Osteocyte (in vitro differentiated cells): Measurements from ENCODE around the gene AOC2. TPM values are rescaled to one million over a fixed set of nuclear protein-coding genes. Genes with fewer than 3 reads are reported as not detected.

Experiments
- DNase-seq: peaks from one replicate; pipeline ENCODE4 v3.0.0; 2021; ENCODE audit warnings: mixed read lengths; ENCODE audit not compliant: unreplicated experiment; ENCODE audit errors: extremely low spot score
- H3K27ac Mint-ChIP-seq: one replicate; pipeline ENCODE4 v1.8.0; 2021; ENCODE audit warnings: mild to moderate bottlenecking, mixed read lengths; ENCODE audit not compliant: unreplicated experiment
- H3K27me3 Mint-ChIP-seq: one replicate; pipeline ENCODE4 v1.8.0; 2021; ENCODE audit warnings: mixed read lengths; ENCODE audit not compliant: unreplicated experiment
- H3K36me3 Mint-ChIP-seq: one replicate; pipeline ENCODE4 v1.8.0; 2021; ENCODE audit warnings: mixed read lengths; ENCODE audit not compliant: unreplicated experiment
- H3K4me1 Mint-ChIP-seq: one replicate; pipeline ENCODE4 v1.8.0; 2021; ENCODE audit warnings: mixed read lengths; ENCODE audit not compliant: unreplicated experiment
- H3K4me3 Mint-ChIP-seq: one replicate; pipeline ENCODE4 v1.8.0; 2021; ENCODE audit warnings: mild to moderate bottlenecking, moderate library complexity, mixed read lengths; ENCODE audit not compliant: unreplicated experiment
- H3K9me3 Mint-ChIP-seq: one replicate; pipeline ENCODE4 v1.8.0; 2021; ENCODE audit warnings: mixed read lengths; ENCODE audit not compliant: unreplicated experiment
- CTCF ChIP-seq: fragments of 200-600 bp; sonication (generic); IDR thresholded peaks from 2 replicates; pipeline ENCODE4 v1.5.0; 2021; ENCODE audit warnings: antibody characterized with exemption, mild to moderate bottlenecking, moderate library complexity
- total RNA-seq: library from RNA; stranded (reverse); gene quantifications from 2 replicates; pipeline ENCODE4 v1.2.1, GENCODE V29; 2021

AOC2 gene
- total RNA-seq, 1 donor from 2014 or later: 2.2 TPM

GRCh38 chr17:42806249-42806648 lies 38.1 kb upstream of the AOC2 start:
- Mint-ChIP-seq H3K27me3 (peaks cover 10% of the 10 kb centered on the region), H3K9me3 (no peaks in the 10 kb centered on the region), H3K4me1 (peaks cover 12% of the 10 kb centered on the region), H3K27ac (no peak overlapping the region), H3K36me3 (peaks cover 10% of the 10 kb centered on the region), H3K4me3 (no peak overlapping the region)
- no peak for TF ChIP-seq CTCF
- no peak for DNase-seq

DNA sequence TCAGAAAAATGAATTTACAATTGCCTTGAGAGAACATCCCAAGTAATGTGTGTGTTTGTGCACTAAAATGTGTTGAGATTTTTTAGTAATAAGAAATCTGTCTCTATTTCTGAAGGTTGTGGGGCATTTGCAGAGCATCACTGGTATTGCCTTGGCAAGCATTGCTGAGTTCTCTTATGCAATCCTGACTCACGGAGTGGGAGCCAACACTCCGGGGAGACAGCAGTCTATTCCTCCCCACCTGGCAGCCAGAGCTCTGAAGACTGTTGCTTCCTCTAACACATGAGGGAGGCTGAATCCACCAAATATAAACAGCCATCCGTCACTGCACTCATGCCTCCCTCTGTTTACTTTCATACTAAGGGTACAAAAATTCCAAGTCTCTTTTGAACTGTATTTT lies 35.1 kb upstream of the AOC2 start:
- Mint-ChIP-seq H3K4me3 (no peak overlapping the region), H3K36me3 (peaks cover 25% of the 10 kb centered on the region), H3K4me1 (no peaks in the 10 kb centered on the region), H3K27me3 (peaks cover 2% of the 10 kb centered on the region), H3K9me3 (no peaks in the 10 kb centered on the region), H3K27ac (no peak overlapping the region)
- no peak for TF ChIP-seq CTCF
- DNase-seq: no peak

GRCh38 chr17:42814633-42815399 lies 29.6 kb upstream of the AOC2 start:
- H3K36me3 Mint-ChIP-seq: peaks cover 50% of the 10 kb centered on the region
- no peaks in the 10 kb centered on the region for H3K27me3 Mint-ChIP-seq
- H3K4me1 Mint-ChIP-seq: no peaks in the 10 kb centered on the region
- DNase-seq: no peak
- TF ChIP-seq CTCF: no peak
- no peak overlapping the region for H3K4me3 Mint-ChIP-seq
- no peaks in the 10 kb centered on the region for H3K9me3 Mint-ChIP-seq
- no peak overlapping the region for H3K27ac Mint-ChIP-seq

GRCh38 chr17:42817866-42818265 lies 26.5 kb upstream of the AOC2 start:
- TF ChIP-seq CTCF: no peak
- Mint-ChIP-seq H3K4me3 (no peak overlapping the region), H3K9me3 (no peaks in the 10 kb centered on the region), H3K27ac (no peak overlapping the region), H3K36me3 (peaks cover 50% of the 10 kb centered on the region), H3K27me3 (no peaks in the 10 kb centered on the region), H3K4me1 (peaks cover 6% of the 10 kb centered on the region)
- DNase-seq: no peak

DNA sequence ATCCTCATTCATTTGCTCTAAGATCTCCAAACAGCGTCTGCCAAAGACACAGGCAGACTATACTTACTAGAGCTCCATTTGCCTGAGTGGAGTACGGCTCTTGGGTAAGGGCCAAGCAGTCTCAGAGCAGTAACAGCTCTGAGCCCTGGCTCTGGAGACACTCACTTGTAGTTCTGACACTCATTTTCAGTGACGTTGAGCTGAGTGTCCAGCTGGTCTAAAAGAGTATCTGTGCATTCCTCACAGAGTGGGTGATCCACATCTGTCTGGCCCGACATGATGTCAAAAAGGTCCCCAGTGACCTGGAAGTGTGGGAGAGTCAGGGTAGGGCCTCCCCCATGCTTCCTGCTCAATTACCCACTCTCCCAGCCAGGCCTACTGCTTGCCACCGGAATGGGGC lies 26.0 kb upstream of the AOC2 start:
- Mint-ChIP-seq H3K9me3 (no peaks in the 10 kb centered on the region), H3K4me3 (no peak overlapping the region), H3K36me3 (peaks cover 50% of the 10 kb centered on the region), H3K27ac (no peak overlapping the region), H3K27me3 (no peaks in the 10 kb centered on the region), H3K4me1 (peaks cover 8% of the 10 kb centered on the region)
- no peak for DNase-seq
- no peak for TF ChIP-seq CTCF
